Tongue (tissue), 2 donors: ENCODE results near the gene PDE4B. TPM values are rescaled to one million over a fixed set of nuclear protein-coding genes. Genes with fewer than 3 reads are reported as not detected.
A peak's percentile ranks its signal among the peaks of the same experiment; 100 is the strongest.
"Not testable (repeated sequence)": the region's sequence is repeated elsewhere in the genome, so short reads cannot be mapped to it uniquely, and the experiment has no call there.

Experiments
- DNase-seq: peaks from one replicate; pipeline ENCODE4 v3.0.0-alpha.2; 2015
- total RNA-seq: library from RNA; depleted of rRNA; stranded (reverse); fragments of >200 nt; gene quantifications from one replicate; pipeline ENCODE4 v1.2.3, GENCODE V29; 2014

The PDE4B gene
- total RNA-seq, 1 donor from 2014 or later, result 31.8 TPM

DNA sequence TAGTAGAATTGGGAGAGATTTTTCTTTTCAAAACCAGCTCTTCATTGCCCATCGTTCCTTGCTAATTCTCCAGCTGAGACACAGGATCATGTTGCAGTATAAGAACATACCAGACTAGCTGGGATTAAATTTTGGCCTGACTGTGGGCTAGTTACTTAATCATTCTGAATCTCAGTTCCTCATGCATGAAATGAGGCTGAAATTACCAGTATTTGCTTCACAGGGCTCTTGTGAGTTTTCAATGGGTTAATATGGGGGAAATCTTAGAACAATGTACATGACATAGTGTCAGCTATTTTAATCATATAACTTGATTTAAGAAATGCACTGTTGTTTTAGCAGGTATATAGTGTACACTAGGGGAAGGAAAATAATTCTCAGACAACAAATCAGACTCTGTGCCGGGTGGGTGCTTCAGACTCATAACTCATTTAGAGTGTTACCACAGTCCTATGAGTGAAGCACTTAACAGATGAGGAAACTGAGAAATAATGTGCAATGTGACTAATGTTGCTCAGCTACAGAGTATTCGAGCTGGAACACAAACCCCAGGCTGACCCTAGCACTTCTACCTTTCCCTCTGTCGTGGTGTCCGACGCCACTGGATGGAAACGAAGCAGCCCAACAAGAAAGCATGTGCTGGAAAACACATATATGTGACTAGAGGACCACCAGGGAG, 603.7 kb downstream of the PDE4B start:
- DNase-seq, result peak; percentile 63

DNA sequence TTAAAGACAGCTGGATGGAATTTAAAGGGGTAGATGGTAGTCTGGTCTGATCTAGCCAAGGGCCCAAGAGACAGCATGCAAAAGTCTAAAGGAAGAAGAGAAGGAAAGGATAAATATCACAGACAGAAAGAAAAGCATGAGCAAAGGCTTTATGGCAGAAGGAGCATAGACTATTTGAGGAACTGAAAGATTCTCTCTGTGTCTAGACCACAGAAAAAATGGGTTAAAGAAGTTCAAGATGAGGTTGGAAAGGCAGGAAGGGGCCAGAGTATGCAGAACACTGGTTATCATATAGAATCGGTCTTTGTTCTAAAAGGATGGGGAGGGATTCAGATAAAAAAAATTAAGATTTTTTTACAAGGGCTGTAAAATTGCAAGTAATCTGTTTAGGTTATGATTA, 604.5 kb downstream of the PDE4B start:
- DNase-seq, result no peak

DNA sequence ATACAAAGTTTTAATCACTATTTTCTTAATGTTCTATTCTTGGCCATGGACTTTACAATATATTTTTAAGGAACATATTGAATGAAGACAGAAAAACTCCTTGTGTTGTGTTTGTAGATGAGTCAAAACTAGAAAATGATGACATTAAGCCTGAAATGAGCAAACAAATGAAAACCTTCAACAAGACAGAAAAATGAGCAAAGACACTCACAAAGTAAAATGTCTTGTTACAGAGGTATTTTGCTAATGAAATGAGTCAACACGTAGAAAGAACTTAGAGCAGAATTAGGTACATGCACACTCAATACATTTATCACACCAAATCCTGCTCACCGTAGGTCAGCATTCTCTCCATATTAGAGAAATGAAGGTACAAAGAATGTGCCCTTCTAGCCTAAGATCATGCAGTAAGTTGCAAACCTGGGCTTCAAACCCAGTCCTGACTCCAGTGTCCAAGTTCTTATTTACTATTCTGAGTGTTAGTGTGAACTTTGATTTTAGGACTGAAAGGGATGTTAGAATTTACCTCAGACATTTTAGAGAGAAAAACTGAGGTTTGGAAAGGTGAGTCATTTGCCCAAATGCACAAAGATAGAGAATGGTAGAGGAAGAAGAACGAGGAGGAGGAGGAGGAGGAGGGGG, 607.3 kb downstream of the PDE4B start:
- no peak for DNase-seq

DNA sequence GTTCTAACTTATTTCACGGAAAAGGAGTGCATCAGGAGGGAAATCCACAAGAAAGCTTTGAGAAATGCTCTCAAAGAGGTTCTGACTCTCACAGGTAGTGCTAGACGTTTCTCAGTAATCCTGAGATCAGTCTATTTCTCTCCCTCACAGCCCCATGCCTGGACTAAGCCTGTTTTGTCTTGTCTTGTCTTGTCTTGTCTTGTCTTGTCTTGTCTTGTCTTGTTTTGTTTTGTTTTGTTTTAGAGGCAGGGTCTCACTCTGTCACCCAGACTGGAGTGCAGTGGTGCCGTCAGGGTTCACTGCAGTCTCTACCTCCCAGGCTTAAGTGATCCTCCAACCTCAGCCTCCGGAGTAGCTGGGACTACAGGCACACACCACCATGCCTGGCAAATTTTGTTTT, 608.0 kb downstream of the PDE4B start:
- no peak for DNase-seq

DNA sequence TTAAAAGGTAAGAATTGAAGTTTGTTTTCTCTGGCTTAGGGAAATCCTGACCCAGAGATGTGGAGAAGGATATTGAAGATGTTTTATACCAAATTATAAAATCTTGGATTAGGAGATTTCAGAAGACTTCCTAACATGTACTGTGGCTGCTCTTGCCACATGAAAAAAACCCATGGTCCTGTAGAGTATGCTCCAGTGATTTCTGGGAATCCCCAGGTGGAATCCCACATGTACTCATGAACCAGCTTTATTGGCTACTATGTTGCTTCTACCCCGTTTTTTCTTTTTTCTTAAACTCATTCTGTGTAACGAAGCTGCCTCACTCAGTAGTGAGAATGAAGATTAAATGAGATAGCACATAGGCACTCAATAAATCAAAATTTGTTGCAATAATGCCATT, 608.5 kb downstream of the PDE4B start:
- no peak for DNase-seq

DNA sequence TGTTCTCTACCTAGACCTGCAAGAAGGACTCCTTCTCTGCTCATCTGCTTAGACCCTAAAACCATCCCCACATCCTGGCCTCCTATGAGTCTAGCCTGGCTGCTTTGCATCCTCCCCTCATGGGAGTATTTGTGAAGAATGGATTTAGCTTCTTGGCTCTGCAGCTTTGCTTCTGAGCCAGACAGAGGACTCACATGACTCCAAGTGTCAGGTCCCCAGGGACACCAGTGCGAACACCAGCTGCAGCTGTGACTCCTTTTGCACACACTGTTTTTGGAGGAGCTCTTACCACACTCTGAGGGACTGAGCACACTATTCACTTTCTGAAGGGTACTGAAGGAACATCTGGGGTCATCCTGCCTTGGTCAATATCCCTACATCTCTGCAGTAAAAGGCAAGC, 609.5 kb downstream of the PDE4B start:
- DNase-seq, result peak; percentile 92

DNA sequence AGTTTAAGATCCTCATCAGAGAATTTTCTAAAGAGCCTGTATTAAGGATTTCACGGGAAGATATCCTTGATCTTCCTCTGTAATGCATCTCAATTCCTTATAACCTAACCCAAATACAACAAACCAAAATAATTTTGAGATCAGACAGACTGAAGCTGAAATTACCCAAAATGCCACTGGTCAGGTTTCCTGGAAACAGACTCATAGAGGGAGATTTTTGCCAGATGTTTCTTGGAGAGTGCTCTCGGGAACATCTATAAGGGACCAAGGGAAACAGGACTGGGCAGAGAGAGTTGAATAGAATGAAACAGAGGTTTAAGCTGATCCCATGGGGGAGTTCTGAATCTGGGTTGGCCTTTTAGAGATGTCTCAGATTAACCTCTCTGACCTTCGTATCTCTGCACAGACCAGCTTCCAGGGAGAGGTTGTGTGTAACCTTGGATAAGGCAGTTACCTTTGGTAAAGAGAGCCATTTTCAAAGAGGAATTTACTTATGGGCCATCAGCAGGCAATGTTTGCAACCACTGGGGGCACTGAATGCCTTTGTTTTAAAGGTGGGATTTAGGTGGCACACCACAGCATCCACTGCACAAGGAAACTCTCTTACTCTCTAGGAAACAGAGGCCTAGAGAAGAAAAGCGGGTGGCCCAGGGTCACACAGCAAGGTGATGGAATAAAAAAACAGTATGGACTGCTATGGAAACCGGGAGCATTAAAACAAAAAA, 610.5 kb downstream of the PDE4B start:
- DNase-seq, result peak; percentile 73

DNA sequence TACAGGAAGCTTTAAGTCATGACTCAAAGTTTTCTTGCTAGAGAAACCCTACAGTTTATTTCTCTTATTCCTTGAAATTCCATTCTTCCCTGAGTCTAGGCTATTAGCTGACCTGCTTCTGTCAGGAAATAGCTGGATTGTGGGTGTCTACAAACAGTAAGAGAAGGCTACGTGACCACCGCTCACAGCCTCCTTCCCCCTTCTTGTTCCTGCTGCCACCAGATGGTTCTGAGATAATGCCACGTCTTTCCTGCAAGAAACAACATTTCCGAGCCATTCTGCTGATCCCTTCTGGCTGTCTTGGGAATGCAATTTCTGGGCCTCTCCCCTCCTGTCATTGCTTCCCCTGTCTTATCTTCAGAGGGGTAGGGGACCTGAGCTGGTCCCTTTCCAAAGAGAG, 612.4 kb downstream of the PDE4B start:
- no peak for DNase-seq

DNA sequence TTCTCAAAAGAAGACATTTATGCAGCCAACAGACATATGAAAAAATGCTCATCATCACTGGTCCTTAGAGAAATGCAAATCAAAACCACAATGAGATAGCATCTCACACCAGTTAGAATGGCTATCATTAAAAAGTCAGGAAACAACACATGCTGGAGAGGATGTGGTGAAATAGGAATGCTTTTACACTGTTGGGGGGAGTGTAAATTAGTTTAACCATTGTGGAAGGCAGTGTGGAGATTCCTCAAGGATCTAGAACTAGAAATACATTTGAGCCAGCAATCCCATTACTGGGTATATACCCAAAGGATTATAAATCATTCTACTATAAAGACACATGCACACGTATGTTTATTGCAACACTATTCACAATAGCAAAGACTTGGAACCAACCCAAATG, 618.8 kb downstream of the PDE4B start:
- not testable (repeated sequence) for DNase-seq

DNA sequence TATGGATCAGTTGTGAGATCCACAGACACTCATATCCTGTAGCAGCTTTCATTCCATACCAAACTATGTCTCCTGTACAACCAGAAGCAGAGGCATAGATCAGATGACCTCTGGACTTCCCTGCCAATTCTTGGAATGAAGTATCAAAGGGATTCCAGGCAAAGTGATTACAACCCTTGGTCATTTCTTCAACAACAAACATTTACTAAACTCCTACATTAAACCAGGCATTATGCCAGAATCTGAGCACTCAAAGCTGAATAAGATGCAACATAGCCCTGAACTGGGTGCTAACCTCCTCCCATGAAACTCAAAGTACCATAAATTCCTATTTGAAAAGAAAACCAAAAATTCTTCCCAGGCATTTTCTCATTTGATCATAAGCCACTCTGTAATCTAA, 620.0 kb downstream of the PDE4B start:
- no peak for DNase-seq

DNA sequence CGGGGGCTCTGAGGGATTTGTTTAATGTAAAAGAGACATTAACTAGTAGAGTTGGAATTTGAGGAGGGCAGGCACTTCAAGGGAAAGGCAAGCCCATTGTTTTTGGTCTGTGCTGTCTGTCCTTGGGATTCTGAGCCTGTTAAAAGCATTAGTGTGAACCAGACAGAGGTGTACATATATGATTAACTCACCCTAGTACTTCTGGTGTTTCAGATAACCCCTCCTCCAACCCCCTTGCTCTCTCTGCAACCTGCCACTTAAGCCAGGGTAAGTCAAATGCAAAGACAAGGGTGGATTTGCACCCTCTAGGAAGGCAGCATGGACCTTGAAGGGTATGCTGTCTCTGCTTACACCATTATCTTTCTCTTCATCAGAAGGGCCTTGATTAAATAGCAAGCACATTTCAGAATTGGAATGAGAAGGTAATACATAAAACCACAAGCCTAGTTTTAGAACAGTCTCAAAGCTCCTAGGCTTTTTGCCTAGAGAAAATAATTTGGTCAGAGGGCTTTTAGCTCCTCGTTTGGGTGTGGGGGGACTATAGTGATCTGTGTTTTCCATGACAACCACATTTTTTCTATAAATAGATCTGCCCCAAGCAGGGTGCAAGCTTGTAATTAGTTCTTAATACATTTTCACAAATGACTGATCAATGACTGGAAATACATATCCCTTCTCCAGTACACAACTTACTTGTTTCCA, 620.6 kb downstream of the PDE4B start:
- DNase-seq, result no peak

DNA sequence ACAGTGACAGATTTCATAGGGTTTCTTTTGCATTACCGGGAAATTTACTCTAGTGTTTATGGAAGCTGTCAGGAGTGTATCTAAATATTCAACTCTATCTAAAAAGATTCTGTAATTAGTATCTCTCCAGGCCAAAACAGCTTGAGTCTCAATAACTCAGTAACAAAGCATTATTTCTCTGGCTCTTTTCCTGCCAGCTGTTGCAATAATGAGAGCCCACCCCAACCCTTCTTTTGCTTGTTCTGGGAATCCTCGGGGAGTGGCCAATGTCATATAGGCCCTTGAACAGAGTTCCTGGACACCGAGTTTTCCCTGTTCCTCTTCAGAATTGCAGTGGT, 621.1 kb downstream of the PDE4B start:
- DNase-seq, result peak; percentile 58

DNA sequence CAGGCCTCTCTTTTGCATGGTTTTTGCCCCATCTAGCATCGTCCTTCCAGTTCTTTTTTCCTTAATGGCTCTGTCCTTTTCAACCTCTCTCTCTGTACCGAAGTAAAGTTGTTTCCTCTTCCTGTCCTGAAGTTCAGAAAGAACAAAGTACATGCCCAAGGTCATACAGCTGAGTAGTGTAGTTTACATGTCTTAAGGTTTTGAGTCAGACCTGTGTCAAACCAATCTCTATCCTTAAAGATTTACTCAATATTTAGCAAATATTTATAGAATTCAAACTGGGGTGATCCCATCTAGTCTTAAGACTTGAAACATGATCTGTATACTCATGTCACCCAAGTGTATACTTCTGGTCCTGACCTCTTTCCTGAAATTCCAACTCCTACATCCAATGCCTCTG, 622.6 kb downstream of the PDE4B start:
- no peak for DNase-seq

DNA sequence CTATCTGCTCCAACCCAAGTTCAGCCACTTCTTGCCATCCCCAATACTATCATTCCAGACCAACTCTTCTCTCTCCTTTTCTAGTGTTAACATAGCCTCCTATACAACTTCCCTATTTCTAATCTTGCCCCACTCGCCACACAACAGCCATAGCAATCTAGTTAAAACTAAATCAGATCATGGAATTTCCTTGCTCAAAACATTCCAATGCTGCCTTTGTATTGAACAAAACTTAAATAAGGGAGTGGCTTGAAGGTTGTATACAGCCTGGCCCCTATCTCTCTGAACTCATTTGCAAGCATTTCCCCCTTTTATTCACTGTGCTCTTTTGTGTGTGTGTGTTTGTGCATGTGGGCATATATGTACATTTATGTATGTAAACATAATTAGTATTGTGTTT, 623.2 kb downstream of the PDE4B start:
- DNase-seq, result no peak

DNA sequence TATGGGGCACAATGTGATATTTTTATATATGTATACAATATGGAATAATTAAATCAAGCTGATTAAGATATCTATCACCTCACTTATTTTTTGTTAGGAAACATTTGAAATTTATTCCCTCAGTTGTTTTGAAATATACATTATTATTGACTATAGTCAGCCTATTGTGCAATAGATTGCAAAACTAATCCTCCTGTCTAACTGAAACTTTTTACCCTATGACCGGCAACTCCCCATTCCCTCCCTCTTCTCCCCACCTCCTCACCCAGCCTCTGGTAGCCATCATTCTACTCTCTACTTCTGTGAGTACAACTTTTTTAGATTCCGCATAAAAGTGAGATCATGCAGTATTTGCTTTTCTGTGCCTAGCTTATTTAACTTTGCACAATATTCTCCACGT, 623.6 kb downstream of the PDE4B start:
- no peak for DNase-seq

DNA sequence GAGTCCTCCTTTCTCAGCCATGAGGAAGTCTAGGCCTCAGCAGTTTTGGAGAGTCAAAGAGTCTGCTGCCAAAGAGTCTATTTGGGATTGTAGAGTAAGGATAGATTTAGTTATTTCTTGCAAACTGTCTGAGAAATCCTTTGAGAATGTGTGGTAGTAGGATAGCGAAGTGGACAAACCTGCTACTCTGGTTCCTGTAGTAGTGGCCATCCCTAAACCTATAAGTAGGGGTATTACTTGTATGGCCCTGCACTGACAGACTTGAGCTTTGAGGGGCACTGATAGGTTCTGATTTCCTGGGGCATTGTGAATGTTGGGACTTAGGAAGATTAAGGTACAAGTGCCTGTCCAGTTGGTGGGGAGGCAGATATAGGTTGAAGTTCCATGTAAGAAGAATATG, 625.3 kb downstream of the PDE4B start:
- no peak for DNase-seq

DNA sequence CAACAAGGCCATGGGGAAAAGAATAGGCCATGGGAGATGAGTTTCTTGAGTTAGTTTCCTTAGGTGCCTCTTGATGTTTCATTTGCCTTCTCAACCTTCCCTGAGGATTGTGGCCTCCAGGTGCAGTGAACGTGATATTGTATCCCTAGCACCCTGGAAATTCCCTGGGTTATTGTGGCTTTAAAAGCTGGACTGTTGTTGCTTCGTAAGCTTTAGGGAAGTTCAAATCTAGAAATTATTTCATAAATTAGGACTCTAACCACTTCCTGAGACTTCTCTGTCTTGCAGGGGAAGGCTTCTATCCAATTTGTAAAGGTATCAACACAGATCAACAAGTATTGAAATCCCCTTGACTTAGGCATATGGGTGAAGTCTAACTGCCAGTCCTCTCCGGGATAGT, 627.5 kb downstream of the PDE4B start:
- DNase-seq, result not testable (repeated sequence)

DNA sequence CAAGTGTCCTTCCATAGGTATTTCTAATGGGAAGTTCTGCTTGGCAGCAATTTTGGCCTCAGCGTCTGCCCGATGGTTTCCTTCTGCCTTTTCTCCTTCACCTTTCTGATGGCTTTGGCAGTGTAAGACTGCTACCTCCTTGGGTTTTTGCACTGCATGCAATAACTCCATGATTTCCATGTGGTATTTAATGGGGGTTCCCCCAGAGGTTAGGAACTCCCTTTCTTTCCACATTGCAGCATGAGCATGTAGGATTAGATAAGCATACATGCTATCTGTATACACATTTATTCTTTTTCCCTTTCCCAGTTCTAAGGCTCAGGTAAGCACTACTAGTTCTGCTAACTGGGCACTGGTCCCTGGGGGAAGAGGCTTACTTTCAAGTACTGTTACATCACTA, 628.2 kb downstream of the PDE4B start:
- DNase-seq, result not testable (repeated sequence)

DNA sequence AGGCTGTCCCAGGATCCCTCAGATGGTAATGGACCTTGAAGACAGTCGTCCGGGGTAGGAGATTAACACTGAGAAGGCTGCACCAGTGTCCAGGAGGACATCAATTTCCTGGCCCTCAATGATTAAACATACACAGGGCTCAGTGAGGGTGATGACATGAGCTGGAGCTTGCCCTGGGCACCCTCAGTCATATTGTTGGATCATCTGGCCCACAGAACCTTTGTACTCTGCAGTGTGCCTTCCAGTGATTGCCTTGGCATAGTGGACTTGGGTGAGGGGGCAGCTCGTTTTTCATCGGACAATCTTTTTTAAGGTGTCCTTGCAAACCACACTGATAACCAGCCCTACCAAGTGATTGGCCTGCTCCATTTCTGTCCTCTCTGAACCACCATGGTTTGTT, 630.1 kb downstream of the PDE4B start:
- no peak for DNase-seq
